Stimulated activated CD8-positive, alpha-beta memory T cell treated with anti-CD3 and anti-CD28 coated beads, Interleukin-7, amount 100 ng/mL, for 1 hour (primary cell): Measurements from ENCODE around the gene CNTNAP2.

Source experiments
- DNase-seq, 2 donors: peaks; one replicate each; pipeline ENCODE4 v3.0.0-alpha.2; 2020; ENCODE audit warnings: low read depth in 2 of 2

CNTNAP2 gene

DNA sequence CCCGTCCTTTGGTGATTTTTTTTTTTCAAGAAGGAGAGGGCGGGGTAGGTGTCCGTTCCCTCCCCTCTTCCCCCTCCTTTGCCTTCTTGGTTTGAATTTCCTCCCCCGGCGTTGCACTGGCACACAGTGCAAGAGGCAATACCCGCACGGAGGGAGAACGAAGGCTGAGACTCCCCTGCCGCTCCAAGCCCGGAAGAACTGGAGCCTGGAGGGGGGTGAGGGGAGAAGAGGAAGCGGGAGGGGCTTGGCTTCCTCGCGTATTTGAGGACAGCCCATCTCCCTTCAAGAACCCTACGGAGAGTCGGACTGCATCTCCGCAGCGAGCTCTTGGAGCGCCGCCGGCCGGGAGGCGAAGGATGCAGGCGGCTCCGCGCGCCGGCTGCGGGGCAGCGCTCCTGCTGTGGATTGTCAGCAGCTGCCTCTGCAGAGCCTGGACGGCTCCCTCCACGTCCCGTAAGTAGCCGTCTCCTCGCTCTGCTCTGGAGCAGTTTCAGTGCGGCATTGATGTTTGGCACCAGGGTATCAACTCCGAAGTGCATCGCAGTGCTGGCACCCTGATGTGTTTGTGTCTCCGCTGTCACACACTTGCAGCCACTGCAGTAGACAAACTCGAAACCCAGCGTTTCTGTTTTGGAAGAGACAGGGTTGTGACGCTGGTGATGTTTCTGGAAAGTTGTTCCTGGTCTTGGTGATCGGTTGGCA, at the start of gene CNTNAP2:
CNTNAP2 (plus strand) TSS at position 281 of the 702 bp plus-strand sequence; CDS start at position 357, 76 bp downstream.
- DNase-seq, result no peak

- no peak for DNase-seq
These were observed 48.7 kb upstream of the CNTNAP2 start for GRCh38 chr7:146067880-146068279.

- no peak for DNase-seq
These were observed 42.3 kb upstream of the CNTNAP2 start for GRCh38 chr7:146074195-146074765.

- no peak for DNase-seq
These were observed 40.3 kb upstream of the CNTNAP2 start for GRCh38 chr7:146076344-146076743.

GRCh38 chr7:146084086-146084485, 32.5 kb upstream of the CNTNAP2 start:
- no peak for DNase-seq

DNA sequence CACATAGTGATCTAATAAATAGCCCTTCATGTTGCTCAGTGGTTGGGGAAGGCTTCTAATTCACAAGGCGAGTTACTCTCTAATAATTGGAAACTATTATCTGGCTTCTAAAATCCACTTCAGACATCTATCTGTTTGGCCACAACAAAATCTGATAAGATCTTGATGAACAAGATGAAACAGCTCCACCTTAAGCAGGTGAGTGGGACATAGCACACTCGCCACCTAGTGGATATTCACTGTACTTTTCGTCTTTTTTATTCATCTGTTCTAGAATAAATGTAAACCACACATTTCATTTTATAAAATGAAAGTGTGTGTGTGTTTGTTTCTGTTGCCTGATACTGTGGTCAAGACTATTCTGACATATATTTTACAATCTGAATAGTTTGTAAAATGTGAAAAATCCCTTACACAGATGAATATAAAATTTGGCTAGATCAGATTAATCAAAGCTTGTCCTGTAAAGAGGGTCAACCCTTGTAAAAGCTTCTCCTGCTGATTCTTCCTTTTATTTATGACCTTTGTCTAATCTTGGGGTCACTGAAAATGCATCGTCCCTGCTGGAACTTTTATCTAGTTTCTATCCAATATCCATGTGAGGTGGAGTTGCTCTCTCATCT, 26.5 kb upstream of the CNTNAP2 start:
- DNase-seq, result no peak

DNA sequence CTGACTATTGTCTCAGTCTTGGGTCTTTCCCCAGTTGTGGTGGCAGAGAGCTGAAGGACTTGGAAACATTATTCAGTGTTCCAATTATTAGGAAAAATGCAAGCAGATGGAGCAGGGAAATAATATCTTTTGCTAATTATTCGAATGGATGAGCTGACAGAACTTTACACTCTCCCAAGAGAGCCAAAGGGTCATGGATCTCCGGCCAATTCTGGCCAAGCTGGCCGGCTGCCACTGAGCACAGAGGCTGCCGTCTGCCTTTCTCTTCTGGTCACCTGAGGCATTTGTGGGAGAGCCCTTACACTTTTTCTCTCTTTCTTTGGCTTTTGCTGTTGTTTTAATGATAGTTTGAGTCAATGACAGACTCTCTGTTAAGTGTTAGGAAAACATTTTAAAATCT, 22.2 kb upstream of the CNTNAP2 start:
- no peak for DNase-seq

GRCh38 chr7:146096994-146097393, 19.6 kb upstream of the CNTNAP2 start:
- DNase-seq, result no peak

DNA sequence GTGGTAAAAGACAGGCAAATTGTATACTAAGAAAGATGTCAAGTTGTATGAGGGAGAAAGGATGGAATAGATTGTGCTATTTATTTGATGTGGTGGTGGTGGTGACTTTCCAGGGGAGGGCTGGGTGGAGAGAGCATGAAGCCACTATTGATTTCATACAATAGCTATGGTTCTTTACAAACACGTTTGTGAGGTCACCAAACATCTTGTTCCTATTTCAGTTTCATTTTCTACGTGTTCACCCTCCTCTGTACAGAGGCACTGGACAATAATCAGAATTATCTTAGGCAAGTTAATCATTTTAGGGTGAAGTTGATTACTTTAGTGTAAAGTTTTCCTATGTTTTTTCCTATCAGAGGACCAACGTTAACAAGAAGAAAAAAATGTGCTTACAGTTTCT, 10.3 kb upstream of the CNTNAP2 start:
- no peak for DNase-seq

DNA sequence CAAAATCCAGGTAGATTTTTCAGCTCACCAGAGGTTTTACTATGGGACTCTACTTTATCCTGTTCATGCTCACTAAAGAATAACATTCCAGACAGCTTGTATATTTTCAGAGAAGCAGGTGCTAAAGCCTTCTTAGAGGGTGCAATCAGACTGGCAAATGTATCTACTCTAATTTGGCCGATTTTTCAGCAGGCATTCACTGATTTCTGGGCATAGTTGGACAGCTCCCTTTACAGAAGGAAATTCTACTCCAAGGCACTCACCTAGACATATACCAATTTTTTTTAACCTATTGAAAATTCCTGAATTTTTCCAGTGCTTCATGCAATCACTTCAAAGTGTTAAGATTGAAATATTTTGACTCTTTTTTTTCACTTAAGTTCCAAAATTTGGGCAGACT, 3.8 kb upstream of the CNTNAP2 start:
- no peak for DNase-seq

DNA sequence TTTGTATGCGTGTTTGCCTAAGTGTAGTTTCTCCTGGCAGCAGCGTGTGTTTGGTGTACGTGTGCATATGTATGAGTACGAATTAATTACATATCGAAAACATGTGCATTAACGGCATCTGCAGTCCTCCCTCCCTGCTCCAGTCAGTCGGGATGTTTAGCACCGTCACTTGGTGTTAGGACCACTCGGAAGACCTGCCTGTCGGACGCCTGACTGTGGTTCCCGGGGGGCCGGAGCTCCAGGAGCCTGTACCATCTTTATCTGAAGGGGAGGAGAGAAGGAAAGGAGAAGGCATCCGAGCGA, 1.1 kb upstream of the CNTNAP2 start:
- DNase-seq, result no peak

DNA sequence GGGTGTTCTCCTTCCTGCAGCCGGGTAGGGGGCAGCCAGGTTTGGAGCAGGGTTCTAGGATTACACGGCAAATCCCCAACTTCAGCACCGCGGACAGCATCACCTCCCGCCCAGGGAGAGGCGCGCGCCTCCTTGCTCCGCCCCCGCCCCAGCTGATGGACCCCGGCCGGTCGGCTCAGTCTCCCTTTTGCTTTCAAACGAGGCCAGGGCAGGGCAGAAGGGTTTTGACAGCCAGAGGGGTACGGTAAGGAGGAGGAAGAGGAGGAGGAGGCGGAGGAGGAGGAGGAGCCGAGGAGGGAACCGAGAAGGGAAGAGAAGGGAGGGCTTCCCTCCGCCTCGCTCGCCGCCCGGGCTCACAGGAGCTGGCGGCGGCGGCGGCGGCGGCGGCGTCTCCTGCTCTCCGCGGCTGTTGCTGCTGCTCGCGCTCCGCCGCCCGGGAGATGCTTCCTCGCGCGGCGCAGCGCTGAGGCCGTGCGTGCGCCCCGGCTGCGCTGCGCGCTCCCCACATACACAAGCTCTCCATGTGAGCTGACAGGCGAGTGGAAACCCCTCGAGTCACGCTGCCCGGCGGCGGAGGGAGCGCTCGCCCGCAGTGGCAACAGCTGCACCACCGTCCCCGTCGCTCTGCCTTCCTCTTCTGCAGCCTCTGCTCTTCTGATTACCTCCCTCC, 615 bp upstream of the CNTNAP2 start:
- no peak for DNase-seq

DNA sequence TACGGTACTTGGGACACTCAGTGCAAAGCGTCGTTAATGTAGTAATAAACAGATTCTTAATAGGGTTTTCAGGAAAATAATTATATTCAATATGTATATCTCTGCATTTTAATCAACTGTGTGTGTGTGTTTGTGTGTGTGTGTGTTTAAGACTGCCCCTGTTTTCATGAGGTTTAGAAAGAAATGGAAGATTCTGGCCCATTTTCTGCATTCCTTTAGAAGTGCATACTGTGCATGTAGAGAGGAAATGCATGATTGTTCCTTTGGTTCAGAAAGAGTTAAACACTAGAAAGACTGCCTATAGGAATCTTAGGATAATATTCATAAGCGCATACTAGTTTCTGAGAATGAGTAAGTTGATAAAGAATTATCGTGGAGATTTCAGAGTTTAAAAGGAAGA, 975 bp downstream of the CNTNAP2 start:
- DNase-seq, result no peak

GRCh38 chr7:146119002-146119401, 2.4 kb downstream of the CNTNAP2 start:
- no peak for DNase-seq

- DNase-seq, result no peak
These were observed 7.1 kb downstream of the CNTNAP2 start for GRCh38 chr7:146123715-146124114.

- no peak for DNase-seq
These were observed 10.3 kb downstream of the CNTNAP2 start for GRCh38 chr7:146126767-146127509.

- DNase-seq, result no peak
These were observed 12.7 kb downstream of the CNTNAP2 start for GRCh38 chr7:146129296-146129695.

GRCh38 chr7:146129997-146130396, 13.4 kb downstream of the CNTNAP2 start:
- DNase-seq, result no peak

- DNase-seq, result no peak
These were observed 15.1 kb downstream of the CNTNAP2 start for GRCh38 chr7:146131701-146132100.

GRCh38 chr7:146136357-146136875, 19.8 kb downstream of the CNTNAP2 start:
- no peak for DNase-seq

DNA sequence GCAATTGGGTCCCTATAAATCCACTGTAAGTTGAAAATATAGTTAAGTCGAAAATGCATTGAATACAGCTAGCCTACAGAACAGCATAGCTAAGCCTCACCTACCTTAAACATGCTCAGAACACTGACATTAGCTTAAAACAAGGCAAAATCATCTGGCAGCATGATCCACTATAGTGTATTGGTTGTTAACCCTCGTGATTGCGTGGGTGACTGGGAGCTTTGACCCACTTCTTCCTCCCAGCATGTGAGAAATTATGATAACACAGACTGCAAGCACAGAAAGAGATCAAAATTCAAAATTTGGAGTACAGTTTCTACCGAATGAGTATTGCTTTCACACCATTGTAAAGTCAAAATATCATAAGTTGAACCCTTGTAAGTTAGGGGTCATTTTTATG, 22.3 kb downstream of the CNTNAP2 start:
- no peak for DNase-seq
